K562 (cell line): ENCODE data around the gene IQSEC3. TPM values are rescaled to one million over a fixed set of nuclear protein-coding genes. Genes with fewer than 3 reads are reported as not detected.

Experiments used
- ATAC-seq: fragments of 200-7000 bp; cut with Tn5 transposase; 3 replicates; pipeline ENCODE4 v1.9.1; 2020; ENCODE audit warnings: moderate library complexity
- BruUV-seq: library from RNA; stranded (reverse); fragments of 400-500 nt; replicated peaks from 2 replicates; lab custom pipeline; 2021; lab: Mats Ljungman, UMichigan
- CTCF ChIA-PET: fragments of 300-600 bp; formaldehyde crosslinking; extraction: SDS; loops from one replicate; lab custom pipeline; 2021; ENCODE audit warnings: low intra/inter-chr PET ratio; lab: Yijun Ruan, JAX
- POLR2A ChIA-PET: fragments of 300-600, 350-650 bp; sonication (Branson Sonifier 250); formaldehyde crosslinking; extraction: SDS; loops from one replicate; lab custom pipeline; 2021; ENCODE audit warnings: antibody characterized with exemption, inconsistent platforms; lab: Yijun Ruan, JAX
- DNase-seq, 4 experiments: peaks; one replicate each; pipeline versions ENCODE4 v3.0.0 to v3.0.0-alpha.2; 2011 to 2018; ENCODE audit warnings: low spot score in 3 of 4, mixed read lengths in 3 of 4; ENCODE audit errors: extremely low read depth in 1 of 4
- FAIRE-seq: peaks from 2 replicates; lab custom pipeline; 2011; peaks lifted over from hg19 to GRCh38; lab: Jason Lieb, UNC
- H2AFZ ChIP-seq: 2 replicates; pipeline ENCODE4 v1.6.0; 2011; ENCODE audit warnings: low read depth, low read length, control low read depth, inconsistent platforms
- H3K27ac ChIP-seq: fragments of 200-600 bp; 3 replicates; pipeline ENCODE4 v1.8.0; 2011; ENCODE audit warnings: low read depth, mild to moderate bottlenecking, control low read depth, inconsistent platforms, low read length, moderate library complexity, mixed read lengths; ENCODE audit errors: extremely low read depth
- H3K27me3 ChIP-seq, 2 experiments: fragments of 300-600 bp in 1 of 2; 2 replicates in 1 of 2; 3 replicates in 1 of 2; pipeline versions ENCODE4 v1.6.0 to v1.8.0; 2011; ENCODE audit warnings: inconsistent platforms in 2 of 2, low read length in 2 of 2, mild to moderate bottlenecking in 1 of 2, mixed read lengths in 1 of 2, moderate library complexity in 1 of 2; ENCODE audit not compliant: control insufficient read depth in 2 of 2, insufficient read depth in 2 of 2
- H3K36me3 ChIP-seq: fragments of 300-600 bp; 3 replicates; pipeline ENCODE4 v1.8.0; 2011; ENCODE audit warnings: mild to moderate bottlenecking, low read length, inconsistent platforms; ENCODE audit not compliant: control insufficient read depth, insufficient read depth
- H3K4me1 ChIP-seq, 2 experiments: fragments of 200-600 bp in 1 of 2; replicated peaks in 1 of 2; 2 replicates in 1 of 2; 3 replicates in 1 of 2; pipeline versions ENCODE4 v1.5.1 to v1.8.0; 2011; ENCODE audit warnings: inconsistent platforms in 2 of 2, low read length in 2 of 2, mild to moderate bottlenecking in 1 of 2, mixed read lengths in 1 of 2, moderate library complexity in 1 of 2; ENCODE audit not compliant: control insufficient read depth in 2 of 2, insufficient read depth in 2 of 2
- H3K4me2 ChIP-seq: 2 replicates; pipeline ENCODE4 v1.6.1; 2011; ENCODE audit warnings: low read length, control low read depth, inconsistent platforms, mixed read lengths; ENCODE audit not compliant: insufficient read depth
- H3K4me3 ChIP-seq: fragments of 200-600 bp; sonication (generic), shearing (Covaris generic); 2 replicates; pipeline ENCODE4 v1.5.1; 2016; ENCODE audit warnings: control low read depth, inconsistent platforms
- H3K79me2 ChIP-seq: fragments of 200-600 bp; 3 replicates; pipeline ENCODE4 v1.8.0; 2011; ENCODE audit warnings: low read length, inconsistent platforms; ENCODE audit not compliant: control insufficient read depth, insufficient read depth
- H3K9ac ChIP-seq, 2 experiments: 2 replicates each; pipeline versions ENCODE4 v1.6.0 to v1.6.1; 2011; ENCODE audit warnings: low read depth in 2 of 2, low read length in 2 of 2, control low read depth in 1 of 2, inconsistent platforms in 1 of 2, mild to moderate bottlenecking in 1 of 2, mixed read lengths in 1 of 2; ENCODE audit not compliant: insufficient read depth in 1 of 2
- H3K9me1 ChIP-seq: one replicate; pipeline ENCODE4 v1.6.0; 2011; ENCODE audit warnings: inconsistent platforms, mild to moderate bottlenecking, low read length, moderate library complexity; ENCODE audit not compliant: control insufficient read depth, insufficient read depth
- H3K9me3 ChIP-seq: replicated peaks from 2 replicates; pipeline ENCODE4 v1.5.1; 2011; ENCODE audit warnings: low read depth, low read length, inconsistent platforms; ENCODE audit not compliant: control insufficient read depth, insufficient read depth
- H4K20me1 ChIP-seq: replicated peaks from 2 replicates; pipeline ENCODE4 v1.6.1; 2011; ENCODE audit warnings: low read length, inconsistent platforms, mixed read lengths; ENCODE audit not compliant: control insufficient read depth, insufficient read depth
- CTCFL ChIP-seq: IDR thresholded peaks from 2 replicates; pipeline ENCODE4 v1.6.1; 2011; ENCODE audit warnings: borderline replicate concordance, low read depth, mild to moderate bottlenecking, moderate library complexity, low read length; ENCODE audit not compliant: insufficient read depth, poor library complexity, severe bottlenecking
- EP300 ChIP-seq: IDR thresholded peaks from 2 replicates; pipeline ENCODE4 v1.6.1; 2012; ENCODE audit warnings: low read length, improper control_type of control experiment
- FOXA1 ChIP-seq: fragments of 450-650 bp; IDR thresholded peaks from 2 replicates; pipeline ENCODE4 v1.6.1; 2016; ENCODE audit warnings: mild to moderate bottlenecking, borderline replicate concordance
- GABPB1 ChIP-seq: sonication (generic); formaldehyde crosslinking; IDR thresholded peaks from 2 replicates; pipeline ENCODE4 v1.8.0; 2022; ENCODE audit warnings: mild to moderate bottlenecking, missing genetic modification reagents
- KAT8 ChIP-seq: fragments of 450-650 bp; IDR thresholded peaks from 2 replicates; pipeline ENCODE4 v1.6.1; 2016; ENCODE audit warnings: low read depth, mild to moderate bottlenecking
- MBD2 ChIP-seq: sonication (generic); IDR thresholded peaks from 2 replicates; pipeline ENCODE4 v1.6.1; 2016; ENCODE audit warnings: low read depth, borderline replicate concordance
- MECOM ChIP-seq: fragments of 250-450 bp; sonication (Bioruptor Pico); IDR thresholded peaks from 2 replicates; pipeline ENCODE4 v1.8.0; 2022; ENCODE audit warnings: inconsistent platforms
- MIER1 ChIP-seq: fragments of 450-650 bp; IDR thresholded peaks from 2 replicates; pipeline ENCODE4 v1.6.1; 2016; ENCODE audit warnings: antibody characterized with exemption, mild to moderate bottlenecking, low read depth
- PHF20 ChIP-seq: fragments of 450-650 bp; IDR thresholded peaks from 2 replicates; pipeline ENCODE4 v1.6.1; 2018; ENCODE audit not compliant: partially characterized antibody
- POU5F1 ChIP-seq: fragments of 150-350 bp; IDR thresholded peaks from 2 replicates; pipeline ENCODE4 v1.6.1; 2014; ENCODE audit warnings: borderline replicate concordance, low read length, low read depth, mild to moderate bottlenecking; ENCODE audit not compliant: partially characterized antibody
- RAD51 ChIP-seq: fragments of 450-650 bp; IDR thresholded peaks from 2 replicates; pipeline ENCODE4 v1.7.1; 2016; ENCODE audit warnings: low read depth, mild to moderate bottlenecking, borderline replicate concordance
- SMARCA4 ChIP-seq: fragments of 450-650 bp; IDR thresholded peaks from 2 replicates; pipeline ENCODE4 v1.6.1; 2016
- YBX1 ChIP-seq: fragments of 450-650 bp; IDR thresholded peaks from 2 replicates; pipeline ENCODE4 v1.7.1; 2016; ENCODE audit warnings: mild to moderate bottlenecking
- ZBTB11 ChIP-seq, 3 experiments: fragments of 200-800 bp in 1 of 3; fragments of 250-450 bp in 1 of 3; fragments of 450-650 bp in 1 of 3; sonication (Bioruptor Pico) in 1 of 3; sonication (Bioruptor generic) in 1 of 3; formaldehyde crosslinking in 1 of 3; IDR thresholded peaks; 2 replicates each; pipeline versions ENCODE4 v1.6.1 to v1.8.0; 2016 to 2022; ENCODE audit warnings: mild to moderate bottlenecking in 2 of 3, missing genetic modification characterization in 2 of 3, missing compliant biosample characterization in 1 of 3, moderate library complexity in 1 of 3
- ZNF449 ChIP-seq: fragments of 250-450 bp; sonication (Bioruptor Pico); IDR thresholded peaks from 2 replicates; pipeline ENCODE4 v1.8.0; 2022; ENCODE audit warnings: moderate library complexity, mild to moderate bottlenecking, inconsistent platforms
- WGBS: fragments of 100-300 bp; shearing (Covaris generic); methylation state at CpG from one replicate; pipeline ENCODE4 v1.1.6; 2016; ENCODE audit warnings: low coverage, mixed read lengths; ENCODE audit not compliant: insufficient coverage; ENCODE audit errors: missing lambda C conversion rate; 5-methylcytosine and 5-hydroxymethylcytosine counted together
- in situ Hi-C: fragments of 300-500 bp; cut with MboI; formaldehyde crosslinking; loops from 4 replicates; pipeline ENCODE4 v1.15.0; 2018; ENCODE audit warnings: inconsistent platforms, mixed read lengths
- intact Hi-C: fragments of 100-400 bp; cut with micrococcal nuclease; formaldehyde crosslinking; loops from 2 replicates; pipeline ENCODE4 v1.14.2; 2022
- polyA plus RNA-seq, 8 experiments: library from polyadenylated mRNA; depleted of rRNA in 4 of 8; stranded (reverse) in 5 of 8; unstranded in 3 of 8; fragments of >200 nt; fragmentation: Nextera tagmentation in 2 of 8; fragmentation: Illumina TruSeq in 1 of 8; extraction: Ambion mirVana in 2 of 8; extraction: Trizol in 1 of 8; gene quantifications; 2 replicates each; pipeline versions ENCODE4 v1.2.1 to v1.2.3, GENCODE V29; 2011 to 2014; ENCODE audit warnings: inconsistent platforms in 1 of 8, missing spikeins in 1 of 8
- total RNA-seq, 7 experiments: library from RNA; depleted of rRNA in 6 of 7; stranded (reverse); fragments of >200 nt in 6 of 7; fragmentation: Illumina TruSeq in 2 of 7; extraction: Trizol in 2 of 7; gene quantifications; 2 replicates each; pipeline versions ENCODE4 v1.2.1 to v1.2.3, GENCODE V29; 2011 to 2021; ENCODE audit warnings: low replicate concordance in 1 of 7

Gene IQSEC3
- total and polyA plus RNA-seq, 9 of the 15 experiments (the other 6 are each of a cell fraction or from before 2014, with no cell fraction given), result under 0.01 to 0.25 (median 0.08) TPM; not detected in 3

- no peaks in the 10 kb centered on the region for H4K20me1 ChIP-seq
- DNase-seq, result peak in 2 of 4 experiments; percentile 4 to 7
- H3K4me3 ChIP-seq, result no peak overlapping the region
- FAIRE-seq, result no peak
- intact Hi-C loops, result no loop called here
- no peak for TF ChIP-seq GABPB1
- no peak for TF ChIP-seq ZBTB11 (CRISPR knock-in tag; IDR thresholded peaks at IDR 0.05)
- no peak for TF ChIP-seq MBD2
- no peak for TF ChIP-seq RAD51
- TF ChIP-seq MECOM, result no peak
- TF ChIP-seq YBX1, result no peak
- TF ChIP-seq FOXA1, result no peak
- no peak for TF ChIP-seq EP300
- no peak for TF ChIP-seq PHF20
- TF ChIP-seq MIER1, result no peak
- no peak for TF ChIP-seq POU5F1
- no peak for TF ChIP-seq CTCFL
- no peak for TF ChIP-seq KAT8
- TF ChIP-seq ZNF449 (CRISPR knock-in tag), result no peak
- TF ChIP-seq SMARCA4, result no peak
- BruUV-seq, result no TSS peak
- H3K36me3 ChIP-seq, result peaks cover 12% of the 10 kb centered on the region; the same call in 2 of the 3 replicates
- H3K27ac ChIP-seq, result no peak overlapping the region
- in situ Hi-C loops, result no loop called here
- H3K9ac ChIP-seq, result no peak overlapping the region
- ChIA-PET CTCF (no interaction called here), POLR2A (no interaction called here)
- H3K79me2 ChIP-seq, result no peaks in the 10 kb centered on the region
- no peaks in the 10 kb centered on the region; a peak in 1 of 5 replicates for H3K4me1 ChIP-seq
- no peaks in the 10 kb centered on the region for H3K9me3 ChIP-seq
- H2AFZ ChIP-seq, result no peak overlapping the region
- H3K27me3 ChIP-seq, result no peaks in the 10 kb centered on the region
- H3K4me2 ChIP-seq, result no peak overlapping the region
- no peak for ATAC-seq
- WGBS, result 49% methylated on average over 6 of the region's 6 CpGs
- H3K9me1 ChIP-seq, result peaks cover 4% of the 10 kb centered on the region
Measured at GRCh38 chr12:20757-21156, 45.8 kb upstream of the IQSEC3 start.
